Panc1 (cell line): ENCODE results near the gene GREB1L. TPM values are rescaled to one million over a fixed set of nuclear protein-coding genes. Genes with fewer than 3 reads are reported as not detected.

ENCODE experiments used
- ATAC-seq: fragments of 200-7000 bp; cut with Tn5 transposase; 2 replicates; pipeline ENCODE4 v1.9.1; 2020; ENCODE audit warnings: mild to moderate bottlenecking, moderate library complexity
- BruUV-seq: library from RNA; stranded (reverse); fragments of 400-500 nt; replicated peaks from 2 replicates; lab custom pipeline; 2021; lab: Mats Ljungman, UMichigan
- CTCF ChIA-PET: fragments of 300-600 bp; sonication (Branson Sonifier 250); formaldehyde crosslinking; loops from one replicate; lab custom pipeline; 2022; ENCODE audit warnings: antibody characterized with exemption; lab: Charles Lee
- POLR2A ChIA-PET: fragments of 300-600 bp; sonication (Branson Sonifier 250); formaldehyde crosslinking; loops from one replicate; lab custom pipeline; 2022; ENCODE audit warnings: antibody characterized with exemption; lab: Charles Lee
- DNase-seq: peaks from one replicate; pipeline ENCODE4 v3.0.0-alpha.2; 2010; ENCODE audit warnings: low read depth, low spot score
- H3K27ac ChIP-seq: 2 replicates; pipeline ENCODE4 v1.5.1; 2011; ENCODE audit warnings: mild to moderate bottlenecking, low read length, inconsistent platforms
- H3K27me3 ChIP-seq: fragments of 200-500 bp; sonication (Bioruptor generic); 2 replicates; pipeline ENCODE4 v1.6.0; 2014; ENCODE audit warnings: low read length, inconsistent platforms; ENCODE audit not compliant: control insufficient read depth, insufficient read depth
- H3K36me3 ChIP-seq: fragments of 200-500 bp; sonication (Bioruptor generic); 2 replicates; pipeline ENCODE4 v1.5.1; 2014; ENCODE audit warnings: inconsistent platforms, mild to moderate bottlenecking, low read length, moderate library complexity; ENCODE audit not compliant: control insufficient read depth, insufficient read depth
- H3K4me1 ChIP-seq: 2 replicates; pipeline ENCODE4 v1.5.1; 2011; ENCODE audit warnings: inconsistent platforms, mild to moderate bottlenecking, low read length, moderate library complexity; ENCODE audit not compliant: control insufficient read depth, insufficient read depth
- H3K4me3 ChIP-seq, 2 experiments: 2 replicates each; pipeline ENCODE4 v1.5.1; 2011 to 2012; ENCODE audit warnings: low read depth in 2 of 2, low read length in 2 of 2, mild to moderate bottlenecking in 2 of 2, inconsistent platforms in 1 of 2, moderate library complexity in 1 of 2
- H3K9me3 ChIP-seq: fragments of 200-500 bp; sonication (Bioruptor generic); 2 replicates; pipeline ENCODE4 v1.5.1; 2014; ENCODE audit warnings: low read depth, mild to moderate bottlenecking, inconsistent platforms, low read length, moderate library complexity; ENCODE audit not compliant: control insufficient read depth, insufficient read depth
- CTCF ChIP-seq: fragments of 450-650 bp; IDR thresholded peaks from 2 replicates; pipeline ENCODE4 v1.5.1; 2017; ENCODE audit warnings: mild to moderate bottlenecking
- POLR2AphosphoS5 ChIP-seq: IDR thresholded peaks from 2 replicates; pipeline ENCODE4 v1.6.1; 2012; ENCODE audit warnings: mild to moderate bottlenecking, low read depth, low read length, moderate library complexity
- REST ChIP-seq, 2 experiments: IDR thresholded peaks; 2 replicates each; pipeline ENCODE4 v1.6.1; 2011 to 2012; ENCODE audit warnings: low read depth in 2 of 2, control low read depth in 1 of 2, low read length in 1 of 2, mild to moderate bottlenecking in 1 of 2, moderate library complexity in 1 of 2; ENCODE audit not compliant: insufficient read depth in 1 of 2
- SIN3A ChIP-seq: IDR thresholded peaks from 2 replicates; pipeline ENCODE4 v1.6.1; 2012; ENCODE audit warnings: low read depth, mild to moderate bottlenecking, low read length, moderate library complexity, borderline replicate concordance; ENCODE audit not compliant: insufficient read depth
- TCF7L2 ChIP-seq: IDR thresholded peaks from 2 replicates; pipeline ENCODE4 v1.6.1; 2011; ENCODE audit warnings: mild to moderate bottlenecking, low read depth, low read length, inconsistent platforms
- in situ Hi-C: cut with HindIII; loops from 2 replicates; pipeline ENCODE4 v1.10.0; 2016; ENCODE audit warnings: low sequenced_read_pairs, low pct_unique_long_range_greater_than_20kb
- intact Hi-C: fragments of 100-400 bp; cut with micrococcal nuclease; formaldehyde crosslinking; loops from one replicate; pipeline ENCODE4 v1.10.0; 2022; ENCODE audit not compliant: unreplicated experiment
- total RNA-seq: library from RNA; stranded (reverse); gene quantifications from one replicate; pipeline ENCODE4 v1.2.1, GENCODE V29; 2021; ENCODE audit not compliant: unreplicated experiment

Gene GREB1L
- total RNA-seq, 1 experiment from 2014 or later, result 11.0 TPM

- CTCF ChIA-PET, result no interaction called here
- in situ Hi-C loops, result no loop called here
- H3K4me3 ChIP-seq, result no peak overlapping the region
- no peaks in the 10 kb centered on the region for H3K9me3 ChIP-seq
- BruUV-seq, result no TSS peak
- no peak for TF ChIP-seq POLR2AphosphoS5
- TF ChIP-seq REST (IDR thresholded peaks at IDR 0.05; ENCODE audit: insufficient read depth in 1 of 2, low read depth in 2 of 2, low read length in 1 of 2), result no peak
- no peak for TF ChIP-seq CTCF
- TF ChIP-seq SIN3A, result no peak
- TF ChIP-seq TCF7L2, result no peak
- POLR2A ChIA-PET, result no interaction called here
- no peaks in the 10 kb centered on the region for H3K27me3 ChIP-seq
- DNase-seq, result no peak
- intact Hi-C loops, result no loop called here
- no peaks in the 10 kb centered on the region for H3K4me1 ChIP-seq
- no peak for ATAC-seq
- no peak overlapping the region for H3K27ac ChIP-seq
- H3K36me3 ChIP-seq, result no peaks in the 10 kb centered on the region
Observed at GRCh38 chr18:21345840-21346239, 103.8 kb downstream of the GREB1L start.

- peaks cover 10% of the 10 kb centered on the region; the same call in 1 of the 2 replicates for H3K4me1 ChIP-seq
- BruUV-seq, result no TSS peak
- ChIA-PET POLR2A (no interaction called here), CTCF (no interaction called here)
- intact Hi-C loops (no loop called here), in situ Hi-C loops (no loop called here)
- H3K36me3 ChIP-seq, result no peaks in the 10 kb centered on the region
- DNase-seq (no peak), ATAC-seq (no peak)
- no peak overlapping the region for H3K27ac ChIP-seq
- H3K4me3 ChIP-seq, result no peak overlapping the region
- TF ChIP-seq TCF7L2 (no peak), POLR2AphosphoS5 (no peak), CTCF (no peak), SIN3A (no peak), REST (IDR thresholded peaks at IDR 0.05; ENCODE audit: insufficient read depth in 1 of 2, low read depth in 2 of 2, low read length in 1 of 2) (no peak)
- no peaks in the 10 kb centered on the region for H3K9me3 ChIP-seq
- H3K27me3 ChIP-seq, result no peaks in the 10 kb centered on the region
Observed at GRCh38 chr18:21359746-21360145, 117.7 kb downstream of the GREB1L start.
